HCT116 (cell line): Measurements from ENCODE around the gene TMEM82. TPM values are rescaled to one million over a fixed set of nuclear protein-coding genes. Genes with fewer than 3 reads are reported as not detected.

Source experiments
- ATAC-seq: fragments of 200-7000 bp; cut with Tn5 transposase; 2 replicates; pipeline ENCODE4 v1.9.1; 2020; ENCODE audit warnings: mild to moderate bottlenecking, moderate library complexity
- BruUV-seq: library from RNA; stranded (reverse); fragments of 400-500 nt; replicated peaks from 2 replicates; lab custom pipeline; 2021; lab: Mats Ljungman, UMichigan
- CTCF ChIA-PET: fragments of 300-600 bp; sonication (Branson Sonifier 250); formaldehyde crosslinking; loops from one replicate; lab custom pipeline; 2021; ENCODE audit warnings: antibody characterized with exemption; lab: Charles Lee
- POLR2A ChIA-PET: fragments of 300-600, 350-600 bp; sonication (Branson Sonifier 250); formaldehyde crosslinking; loops from one replicate; lab custom pipeline; 2021; ENCODE audit warnings: antibody characterized with exemption; lab: Charles Lee
- RAD21 ChIA-PET, 2 experiments: fragments of 300-600 bp; sonication (Branson Sonifier 250); formaldehyde crosslinking; loops; one replicate each; lab custom pipeline; 2023; ENCODE audit warnings: low total read pairs in 2 of 2; ENCODE audit not compliant: uncharacterized antibody in 2 of 2, unreplicated experiment in 2 of 2, low non-redundant PET in 1 of 2; lab: Charles Lee
- DNase-seq: peaks from one replicate; pipeline ENCODE4 v3.0.0-alpha.2; 2010; ENCODE audit warnings: low read depth, low spot score
- H2AFZ ChIP-seq: fragments of 200-600 bp; shearing (Covaris generic), sonication (generic); 2 replicates; pipeline ENCODE4 v1.6.1; 2017; ENCODE audit warnings: low read depth, mixed run types, mixed read lengths, antibody characterized with exemption, low read length; ENCODE audit not compliant: poor library complexity, severe bottlenecking
- H3K27ac ChIP-seq: 2 replicates; pipeline ENCODE4 v1.5.1; 2012; ENCODE audit warnings: low read depth, low read length
- H3K27me3 ChIP-seq: fragments of 200-600 bp; sonication (generic); 2 replicates; pipeline ENCODE4 v1.6.1; 2016; ENCODE audit warnings: mixed run types, low read length, mixed read lengths; ENCODE audit not compliant: insufficient read depth
- H3K36me3 ChIP-seq, 2 experiments: fragments of 200-500 bp in 1 of 2; fragments of 200-600 bp in 1 of 2; sonication (Bioruptor generic) in 1 of 2; sonication (generic) in 1 of 2; 2 replicates each; pipeline versions ENCODE4 v1.5.1 to v1.6.1; 2014 to 2016; ENCODE audit warnings: low read length in 2 of 2, inconsistent platforms in 1 of 2, mixed read lengths in 1 of 2, mixed run types in 1 of 2; ENCODE audit not compliant: insufficient read depth in 2 of 2, control insufficient read depth in 1 of 2
- H3K4me1 ChIP-seq, 2 experiments: fragments of 200-600 bp in 1 of 2; sonication (generic) in 1 of 2; 2 replicates each; pipeline versions ENCODE4 v1.5.1 to v1.6.1; 2012 to 2017; ENCODE audit warnings: low read length in 2 of 2, inconsistent platforms in 1 of 2, mild to moderate bottlenecking in 1 of 2, mixed read lengths in 1 of 2, mixed run types in 1 of 2, moderate library complexity in 1 of 2; ENCODE audit not compliant: insufficient read depth in 2 of 2, control insufficient read depth in 1 of 2
- H3K4me2 ChIP-seq: fragments of 200-600 bp; sonication (generic); 2 replicates; pipeline ENCODE4 v1.6.1; 2017; ENCODE audit warnings: mixed run types, low read length, mixed read lengths
- H3K4me3 ChIP-seq, 2 experiments: fragments of 200-600 bp in 1 of 2; sonication (generic) in 1 of 2; replicated peaks in 1 of 2; 2 replicates each; pipeline ENCODE4 v1.5.1; 2011 to 2016; ENCODE audit warnings: low read length in 2 of 2, control low read depth in 1 of 2, low read depth in 1 of 2, mild to moderate bottlenecking in 1 of 2, mixed read lengths in 1 of 2, mixed run types in 1 of 2
- H3K79me2 ChIP-seq: fragments of 200-600 bp; sonication (generic); 2 replicates; pipeline ENCODE4 v1.6.1; 2017; ENCODE audit warnings: mild to moderate bottlenecking, mixed run types, low read length, moderate library complexity, mixed read lengths; ENCODE audit not compliant: insufficient read depth
- H3K9ac ChIP-seq: fragments of 200-600 bp; sonication (generic); 2 replicates; pipeline ENCODE4 v1.6.1; 2016; ENCODE audit warnings: low read length, mixed read lengths
- H3K9me2 ChIP-seq: fragments of 200-600 bp; sonication (generic), shearing (Covaris generic); 2 replicates; pipeline ENCODE4 v1.6.1; 2017; ENCODE audit warnings: mixed run types, mild to moderate bottlenecking, moderate library complexity; ENCODE audit not compliant: insufficient read depth
- H3K9me3 ChIP-seq, 2 experiments: fragments of 200-500 bp in 1 of 2; fragments of 200-600 bp in 1 of 2; sonication (Bioruptor generic) in 1 of 2; sonication (generic) in 1 of 2; 2 replicates each; pipeline ENCODE4 v1.6.1; 2014 to 2017; ENCODE audit warnings: low read length in 2 of 2, mixed read lengths in 2 of 2, inconsistent platforms in 1 of 2, low read depth in 1 of 2, mild to moderate bottlenecking in 1 of 2, mixed run types in 1 of 2, moderate library complexity in 1 of 2; ENCODE audit not compliant: control insufficient read depth in 1 of 2, insufficient read depth in 1 of 2
- H4K20me1 ChIP-seq: fragments of 200-600 bp; sonication (generic), shearing (Covaris generic); 2 replicates; pipeline ENCODE4 v1.6.1; 2017; ENCODE audit warnings: mixed run types, mild to moderate bottlenecking, moderate library complexity; ENCODE audit not compliant: insufficient read depth
- SRF ChIP-seq: IDR thresholded peaks from 2 replicates; pipeline ENCODE4 v1.6.1; 2012; ENCODE audit warnings: low read depth
- TCF7L2 ChIP-seq: IDR thresholded peaks from 2 replicates; pipeline ENCODE4 v1.7.0; 2011; ENCODE audit warnings: borderline replicate concordance, inconsistent platforms; ENCODE audit not compliant: insufficient read depth, insufficient read length; ENCODE audit errors: extremely low read depth
- ZNF274 ChIP-seq: fragments of 200-500 bp; sonication (Bioruptor generic); IDR thresholded peaks from 2 replicates; pipeline ENCODE4 v1.6.1; 2014; ENCODE audit warnings: mild to moderate bottlenecking, low read depth, low read length, inconsistent platforms
- intact Hi-C: fragments of 100-400 bp; cut with micrococcal nuclease; formaldehyde crosslinking; loops from 2 replicates; pipeline ENCODE4 v1.10.0; 2022
- total RNA-seq: library from RNA; stranded (reverse); gene quantifications from one replicate; pipeline ENCODE4 v1.2.1, GENCODE V29; 2021; ENCODE audit not compliant: unreplicated experiment
- TF ChIP-seq, protein P1 (sequence below): IDR thresholded peaks from 2 replicates; pipeline ENCODE4 v1.6.1; 2012; ENCODE audit warnings: low read depth

The TMEM82 gene
- total RNA-seq, 1 experiment from 2014 or later, result not detected

DNA sequence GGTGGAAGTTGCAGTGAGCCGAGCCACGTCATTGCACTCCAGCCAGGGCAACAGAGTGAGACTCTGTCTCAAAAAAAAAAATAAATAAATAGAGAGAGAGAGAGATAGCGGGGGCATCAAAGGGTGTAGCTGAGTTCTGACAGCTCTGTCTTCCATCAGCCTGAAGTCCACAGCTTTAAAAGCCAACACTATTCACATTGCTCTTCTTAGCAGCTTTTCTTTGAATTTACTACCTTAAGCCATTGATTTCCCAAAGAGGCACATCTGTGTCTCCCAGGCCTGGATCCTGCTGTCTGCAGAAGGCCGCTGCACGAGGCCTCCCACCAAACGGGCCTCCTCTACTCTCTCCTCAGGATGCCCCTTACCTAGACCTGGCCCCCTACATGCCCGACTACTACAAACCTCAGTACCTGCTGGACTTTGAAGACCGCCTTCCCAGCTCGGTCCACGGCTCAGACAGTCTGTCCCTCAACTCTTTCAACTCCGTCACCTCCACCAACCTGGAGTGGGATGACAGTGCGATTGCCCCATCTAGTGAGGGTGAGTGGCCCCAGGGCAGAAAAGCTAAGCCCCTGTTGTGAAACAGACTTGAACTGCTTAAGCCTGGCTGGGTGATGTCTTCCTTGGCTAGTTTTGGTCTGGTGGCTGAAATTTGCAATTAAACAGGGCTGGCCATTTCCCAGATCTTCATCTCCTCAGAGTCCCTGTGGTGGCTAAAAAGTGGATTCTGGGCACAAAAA lies 22.7 kb upstream of the TMEM82 start:
- H3K9ac ChIP-seq, result no peak overlapping the region
- ChIA-PET CTCF (no interaction called here), RAD21 (interaction anchor here in 1 of 2 experiments (0.6 kb wide), 1 partner anchor 146 kb away, joined by 3 read pairs; no protein-coding TSS in a partner anchor)
- H3K79me2 ChIP-seq, result no peaks in the 10 kb centered on the region
- H3K4me2 ChIP-seq, result no peak overlapping the region
- H4K20me1 ChIP-seq, result no peaks in the 10 kb centered on the region
- intact Hi-C loops, result no loop called here
- no peak overlapping the region for H3K4me3 ChIP-seq
- no peak for ATAC-seq
- H3K9me3 ChIP-seq, result no peaks in the 10 kb centered on the region
- H3K27me3 ChIP-seq, result no peaks in the 10 kb centered on the region
- H3K27ac ChIP-seq, result no peak overlapping the region
- TF ChIP-seq ZNF274 (no peak), SRF (no peak), TCF7L2 (no peak)
- TF ChIP-seq, protein P1, sequence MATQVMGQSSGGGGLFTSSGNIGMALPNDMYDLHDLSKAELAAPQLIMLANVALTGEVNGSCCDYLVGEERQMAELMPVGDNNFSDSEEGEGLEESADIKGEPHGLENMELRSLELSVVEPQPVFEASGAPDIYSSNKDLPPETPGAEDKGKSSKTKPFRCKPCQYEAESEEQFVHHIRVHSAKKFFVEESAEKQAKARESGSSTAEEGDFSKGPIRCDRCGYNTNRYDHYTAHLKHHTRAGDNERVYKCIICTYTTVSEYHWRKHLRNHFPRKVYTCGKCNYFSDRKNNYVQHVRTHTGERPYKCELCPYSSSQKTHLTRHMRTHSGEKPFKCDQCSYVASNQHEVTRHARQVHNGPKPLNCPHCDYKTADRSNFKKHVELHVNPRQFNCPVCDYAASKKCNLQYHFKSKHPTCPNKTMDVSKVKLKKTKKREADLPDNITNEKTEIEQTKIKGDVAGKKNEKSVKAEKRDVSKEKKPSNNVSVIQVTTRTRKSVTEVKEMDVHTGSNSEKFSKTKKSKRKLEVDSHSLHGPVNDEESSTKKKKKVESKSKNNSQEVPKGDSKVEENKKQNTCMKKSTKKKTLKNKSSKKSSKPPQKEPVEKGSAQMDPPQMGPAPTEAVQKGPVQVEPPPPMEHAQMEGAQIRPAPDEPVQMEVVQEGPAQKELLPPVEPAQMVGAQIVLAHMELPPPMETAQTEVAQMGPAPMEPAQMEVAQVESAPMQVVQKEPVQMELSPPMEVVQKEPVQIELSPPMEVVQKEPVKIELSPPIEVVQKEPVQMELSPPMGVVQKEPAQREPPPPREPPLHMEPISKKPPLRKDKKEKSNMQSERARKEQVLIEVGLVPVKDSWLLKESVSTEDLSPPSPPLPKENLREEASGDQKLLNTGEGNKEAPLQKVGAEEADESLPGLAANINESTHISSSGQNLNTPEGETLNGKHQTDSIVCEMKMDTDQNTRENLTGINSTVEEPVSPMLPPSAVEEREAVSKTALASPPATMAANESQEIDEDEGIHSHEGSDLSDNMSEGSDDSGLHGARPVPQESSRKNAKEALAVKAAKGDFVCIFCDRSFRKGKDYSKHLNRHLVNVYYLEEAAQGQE, result no peak
- TF ChIP-seq, all 23 proteins: peak for 0
- no peak for DNase-seq
- H3K36me3 ChIP-seq, result peaks cover 0 to 3% of the 10 kb centered on the region in 2 experiments; a peak in 1 of 4 replicates
- no peaks in the 10 kb centered on the region for H3K9me2 ChIP-seq
- H2AFZ ChIP-seq, result no peak overlapping the region
- H3K4me1 ChIP-seq, result no peaks in the 10 kb centered on the region
- POLR2A ChIA-PET, result no interaction called here
- no TSS peak for BruUV-seq
